HG03064 (cell line): ENCODE measurements around the gene DOCK9.

Source experiments
- ATAC-seq: cut with Tn5 transposase; IDR thresholded peaks from one replicate; pipeline ENCODE4 v1.9.1; 2021; ENCODE audit warnings: low read depth; ENCODE audit not compliant: unreplicated experiment

DOCK9 gene

GRCh38 chr13:98860491-98860890 lies 117.4 kb downstream of the DOCK9 start:
- ATAC-seq = no peak

- ATAC-seq = no peak
These were observed 119.7 kb downstream of the DOCK9 start for GRCh38 chr13:98858191-98858590.

GRCh38 chr13:98856983-98857382 lies 120.9 kb downstream of the DOCK9 start:
- no peak for ATAC-seq

- ATAC-seq = no peak
These were observed 123.4 kb downstream of the DOCK9 start for GRCh38 chr13:98854448-98854847.

GRCh38 chr13:98853771-98854221 lies 124.1 kb downstream of the DOCK9 start:
- peak; percentile 100 for ATAC-seq

- ATAC-seq = no peak
These were observed 126.6 kb downstream of the DOCK9 start for GRCh38 chr13:98851276-98851675.

GRCh38 chr13:98848746-98849145 lies 129.1 kb downstream of the DOCK9 start:
- ATAC-seq = no peak

GRCh38 chr13:98847780-98848179 lies 130.1 kb downstream of the DOCK9 start:
- ATAC-seq = no peak

GRCh38 chr13:98846986-98847385 lies 130.9 kb downstream of the DOCK9 start:
- no peak for ATAC-seq

GRCh38 chr13:98846521-98846920 lies 131.3 kb downstream of the DOCK9 start:
- no peak for ATAC-seq

- ATAC-seq = no peak
These were observed 132.1 kb downstream of the DOCK9 start for GRCh38 chr13:98845742-98846141.

GRCh38 chr13:98844021-98844420 lies 133.8 kb downstream of the DOCK9 start:
- ATAC-seq = no peak

GRCh38 chr13:98843482-98843877 lies 134.4 kb downstream of the DOCK9 start:
- no peak for ATAC-seq

GRCh38 chr13:98842858-98843481 lies 134.9 kb downstream of the DOCK9 start:
- ATAC-seq = peak; percentile 79

GRCh38 chr13:98842070-98842469 lies 135.8 kb downstream of the DOCK9 start:
- ATAC-seq = no peak

- peak; percentile 91 for ATAC-seq
These were observed 137.8 kb downstream of the DOCK9 start for GRCh38 chr13:98839856-98840769.

GRCh38 chr13:98838776-98839175 lies 139.1 kb downstream of the DOCK9 start:
- ATAC-seq = no peak

- no peak for ATAC-seq
These were observed 140.0 kb downstream of the DOCK9 start for GRCh38 chr13:98837896-98838295.

GRCh38 chr13:98835156-98835555 lies 142.7 kb downstream of the DOCK9 start:
- no peak for ATAC-seq

GRCh38 chr13:98834254-98834960 lies 143.5 kb downstream of the DOCK9 start:
- ATAC-seq = no peak

- ATAC-seq = no peak
These were observed 146.6 kb downstream of the DOCK9 start for GRCh38 chr13:98831236-98831635.
